Fibroblast of lung (primary cell): ENCODE measurements around the gene LCE5A. TPM values are rescaled to one million over a fixed set of nuclear protein-coding genes. Genes with fewer than 3 reads are reported as not detected.
"Not testable (repeated sequence)": the region's sequence is repeated elsewhere in the genome, so short reads cannot be mapped to it uniquely, and the experiment has no call there.

Experiments used
- DNase-seq, 2 donors: peaks; one replicate each; pipeline versions ENCODE4 v3.0.0 to v3.0.0-alpha.2; 2010; ENCODE audit warnings: low read depth in 2 of 2
- H2AFZ ChIP-seq: 2 replicates; pipeline ENCODE4 v1.5.1; 2012; ENCODE audit warnings: low read length, control low read depth, inconsistent platforms
- H3K27ac ChIP-seq: 2 replicates; pipeline ENCODE4 v1.5.1; 2011; ENCODE audit warnings: low read length, control low read depth; ENCODE audit not compliant: insufficient read depth
- H3K27me3 ChIP-seq: 2 replicates; pipeline ENCODE4 v1.5.1; 2011; ENCODE audit warnings: mild to moderate bottlenecking, low read length; ENCODE audit not compliant: control insufficient read depth, insufficient read depth
- H3K36me3 ChIP-seq: 2 replicates; pipeline ENCODE4 v1.5.1; 2011; ENCODE audit warnings: low read length; ENCODE audit not compliant: control insufficient read depth, insufficient read depth
- H3K4me1 ChIP-seq: 2 replicates; pipeline ENCODE4 v1.5.1; 2011; ENCODE audit warnings: low read length; ENCODE audit not compliant: control insufficient read depth, insufficient read depth; ENCODE audit errors: extremely low read depth
- H3K4me2 ChIP-seq: 2 replicates; pipeline ENCODE4 v1.5.1; 2011; ENCODE audit warnings: low read length, control low read depth; ENCODE audit not compliant: insufficient read depth; ENCODE audit errors: extremely low read depth
- H3K4me3 ChIP-seq, 4 experiments: fragments of 200-600 bp in 1 of 4; sonication (generic) in 1 of 4; replicated peaks in 1 of 4; 2 replicates each; pipeline ENCODE4 v1.5.1; 2011 to 2016; ENCODE audit warnings: low read length in 4 of 4, low read depth in 3 of 4, mild to moderate bottlenecking in 3 of 4, control low read depth in 2 of 4, inconsistent platforms in 1 of 4, mixed read lengths in 1 of 4; ENCODE audit not compliant: insufficient read depth in 1 of 4; ENCODE audit errors: control extremely low read depth in 1 of 4
- H3K79me2 ChIP-seq: 2 replicates; pipeline ENCODE4 v1.5.1; 2012; ENCODE audit warnings: mild to moderate bottlenecking, low read length, inconsistent platforms; ENCODE audit not compliant: control insufficient read depth, insufficient read depth
- H3K9ac ChIP-seq: 2 replicates; pipeline ENCODE4 v1.5.1; 2011; ENCODE audit warnings: mild to moderate bottlenecking, low read length, control low read depth; ENCODE audit not compliant: insufficient read depth
- H3K9me3 ChIP-seq: 2 replicates; pipeline ENCODE4 v1.5.1; 2012; ENCODE audit warnings: low read depth, low read length; ENCODE audit not compliant: control insufficient read depth, insufficient read depth
- H4K20me1 ChIP-seq: 2 replicates; pipeline ENCODE4 v1.5.1; 2011; ENCODE audit warnings: low read length; ENCODE audit not compliant: control insufficient read depth, insufficient read depth; ENCODE audit errors: extremely low read depth
- CTCF ChIP-seq, 2 donors: IDR thresholded peaks in 1 of 2; conservative IDR thresholded peaks in 1 of 2; 1 replicate in 1 of 2; 2 replicates in 1 of 2; pipeline ENCODE4 v1.5.1; 2011 to 2012; ENCODE audit warnings: low read length in 2 of 2, control low read depth in 1 of 2, inconsistent platforms in 1 of 2, low read depth in 1 of 2, mild to moderate bottlenecking in 1 of 2
- EZH2 ChIP-seq: IDR thresholded peaks from 2 replicates; pipeline ENCODE4 v1.5.1; 2012; ENCODE audit warnings: low read length, control low read depth, mild to moderate bottlenecking; ENCODE audit errors: missing control alignments
- polyA plus RNA-seq, 2 donors: library from polyadenylated mRNA; depleted of rRNA in 1 of 2; stranded (reverse) in 1 of 2; unstranded in 1 of 2; fragments of >200 nt; gene quantifications; 2 replicates each; pipeline ENCODE4 v1.2.1, GENCODE V29; 2011 to 2012; ENCODE audit warnings: missing spikeins in 1 of 2
- total RNA-seq: library from RNA; depleted of rRNA; stranded (reverse); fragments of >200 nt; gene quantifications from 2 replicates; pipeline ENCODE4 v1.2.1, GENCODE V29; 2014

The LCE5A gene
- total and polyA plus RNA-seq, 2 donors (not counting 1 experiment from before 2014, with no cell fraction given), result not detected

- Histone ChIP-seq H3K27ac (no peak overlapping the region), H3K9ac (no peak overlapping the region), H3K79me2 (no peaks in the 10 kb centered on the region), H3K9me3 (no peaks in the 10 kb centered on the region), H3K4me2 (no peak overlapping the region), H3K4me3 (no peak overlapping the region), H3K27me3 (no peaks in the 10 kb centered on the region), H3K36me3 (no peaks in the 10 kb centered on the region), H4K20me1 (no peaks in the 10 kb centered on the region), H2AFZ (no peak overlapping the region), H3K4me1 (no peaks in the 10 kb centered on the region)
- TF ChIP-seq CTCF (conservative IDR thresholded peaks at IDR 0.05 in 1 of 2, IDR thresholded peaks at IDR 0.05 in 1 of 2; ENCODE audit: low read depth in 1 of 2, low read length in 2 of 2), result no peak
- no peak for TF ChIP-seq EZH2
- no peak for DNase-seq
Observed at GRCh38 chr1:152481869-152482664, 28.5 kb upstream of the LCE5A start.

GRCh38 chr1:152486400-152487006 is 24.1 kb upstream of the LCE5A start:
- DNase-seq, result no peak
- H3K4me3 ChIP-seq, result no peak overlapping the region
- H3K27me3 ChIP-seq, result no peaks in the 10 kb centered on the region
- no peak overlapping the region for H3K4me2 ChIP-seq
- H2AFZ ChIP-seq, result no peak overlapping the region
- no peak overlapping the region for H3K9ac ChIP-seq
- H3K4me1 ChIP-seq, result no peaks in the 10 kb centered on the region
- H3K79me2 ChIP-seq, result no peaks in the 10 kb centered on the region
- no peaks in the 10 kb centered on the region for H3K9me3 ChIP-seq
- no peaks in the 10 kb centered on the region for H4K20me1 ChIP-seq
- no peaks in the 10 kb centered on the region for H3K36me3 ChIP-seq
- TF ChIP-seq EZH2 (no peak), CTCF (conservative IDR thresholded peaks at IDR 0.05 in 1 of 2, IDR thresholded peaks at IDR 0.05 in 1 of 2; ENCODE audit: low read depth in 1 of 2, low read length in 2 of 2) (peak; percentile 31 to 34)
- no peak overlapping the region for H3K27ac ChIP-seq

GRCh38 chr1:152487871-152488270 is 22.7 kb upstream of the LCE5A start:
- Histone ChIP-seq H3K79me2 (no peaks in the 10 kb centered on the region), H3K9ac (no peak overlapping the region), H2AFZ (no peak overlapping the region), H3K4me2 (no peak overlapping the region), H3K9me3 (no peaks in the 10 kb centered on the region), H3K36me3 (no peaks in the 10 kb centered on the region), H3K4me1 (no peaks in the 10 kb centered on the region), H3K27ac (no peak overlapping the region), H3K27me3 (no peaks in the 10 kb centered on the region), H3K4me3 (no peak overlapping the region), H4K20me1 (no peaks in the 10 kb centered on the region)
- TF ChIP-seq CTCF (conservative IDR thresholded peaks at IDR 0.05 in 1 of 2, IDR thresholded peaks at IDR 0.05 in 1 of 2; ENCODE audit: low read depth in 1 of 2, low read length in 2 of 2) (no peak), EZH2 (no peak)
- no peak for DNase-seq

- not testable (repeated sequence) for DNase-seq, H3K27ac ChIP-seq
Observed at GRCh38 chr1:152491537-152491936, 19.1 kb upstream of the LCE5A start.

More at GRCh38 chr1:152491537-152491936, 19.1 kb upstream of the LCE5A start:
- H4K20me1 ChIP-seq, H3K79me2 ChIP-seq, H3K4me1 ChIP-seq, H3K27me3 ChIP-seq, H3K4me2 ChIP-seq, H2AFZ ChIP-seq, H3K9me3 ChIP-seq, H3K4me3 ChIP-seq, H3K9ac ChIP-seq, H3K36me3 ChIP-seq: not testable (repeated sequence)
